SH-SY5Y (cell line): Measurements from ENCODE around the gene DOK6.

Source experiments
- GATA2 ChIP-seq: IDR thresholded peaks from 2 replicates; pipeline ENCODE4 v1.6.1; 2011; ENCODE audit warnings: mild to moderate bottlenecking, low read depth, low read length
- GATA3 ChIP-seq: IDR thresholded peaks from 2 replicates; pipeline ENCODE4 v1.6.1; 2011; ENCODE audit warnings: low read depth, mild to moderate bottlenecking, low read length, moderate library complexity

The DOK6 gene

DNA sequence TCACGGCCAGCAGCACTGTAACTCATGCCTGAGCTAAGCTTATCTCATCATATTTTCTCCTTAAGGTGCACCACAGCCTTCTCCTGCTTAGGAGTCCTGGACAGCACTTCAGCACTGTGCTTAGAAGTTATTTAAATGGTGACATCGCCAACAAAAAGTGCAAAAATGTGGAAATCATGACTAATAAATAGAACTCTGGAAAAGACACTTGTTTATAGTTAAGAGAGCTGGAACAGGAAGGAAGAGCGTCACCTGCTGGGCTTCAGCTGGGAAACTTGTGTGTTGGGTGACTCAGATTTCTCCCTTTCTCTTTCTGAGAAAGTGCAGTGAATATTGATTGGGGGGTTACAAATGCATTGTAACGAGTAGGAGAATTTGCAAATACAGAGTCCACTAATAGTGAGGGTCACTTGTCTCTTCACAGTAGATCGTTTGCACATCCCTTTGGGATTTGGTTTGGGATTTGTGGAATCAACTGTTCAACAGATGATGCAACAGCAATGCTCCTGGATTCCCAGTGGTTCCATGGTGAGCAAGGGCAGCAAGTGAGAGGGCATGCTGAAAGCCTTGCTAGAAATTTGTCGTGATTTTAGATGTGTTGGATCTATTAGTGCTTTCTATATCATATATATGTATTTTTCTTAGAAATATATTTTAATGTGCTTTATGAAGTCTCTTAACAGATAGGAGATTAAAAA is 84.2 kb downstream of the DOK6 start:
- TF ChIP-seq GATA2 (no peak), GATA3 (no peak)

DNA sequence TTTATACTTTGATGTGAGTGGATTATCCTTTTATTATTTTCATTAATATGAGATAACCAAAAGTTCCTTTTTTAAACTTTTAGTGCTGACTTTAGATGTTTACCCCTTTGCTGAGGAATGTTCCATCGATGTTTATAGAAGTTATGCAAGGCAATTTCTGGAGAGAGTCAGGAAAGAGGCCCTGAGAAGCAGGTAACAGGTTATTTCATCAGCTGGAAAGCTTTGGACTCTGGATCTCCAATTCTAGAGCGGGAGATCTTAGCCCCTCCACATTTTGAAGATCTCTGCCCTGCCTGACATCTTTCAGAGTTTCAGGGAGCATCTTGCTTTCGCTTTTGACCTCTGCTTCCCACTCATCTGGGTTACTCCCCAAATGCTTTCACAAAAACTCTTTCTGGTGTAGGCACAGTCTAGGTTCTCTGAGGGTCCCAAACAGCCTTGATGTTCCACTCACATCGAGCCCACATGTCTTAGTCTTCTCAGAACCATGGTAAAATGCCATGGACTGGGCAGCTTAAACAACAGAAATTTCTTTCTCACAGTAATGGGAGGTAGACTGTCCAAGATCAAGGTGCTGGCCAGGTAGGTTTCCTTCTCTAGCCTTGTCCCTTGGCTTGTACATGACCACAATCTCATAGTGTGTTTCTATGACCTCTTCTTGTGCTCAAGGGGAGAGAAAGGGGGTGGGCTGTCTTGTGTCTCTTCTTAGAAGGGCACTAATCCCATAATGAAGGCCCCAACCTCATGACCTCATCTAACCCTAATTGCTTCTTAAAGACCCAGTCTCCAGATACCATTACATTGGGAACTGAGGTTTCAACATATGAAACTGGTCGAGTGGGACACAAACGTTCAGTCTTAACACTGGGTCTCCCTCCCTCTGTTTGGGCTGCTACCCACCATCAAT is 87.1 kb downstream of the DOK6 start:
- TF ChIP-seq GATA2: no peak
- TF ChIP-seq GATA3: no peak

DNA sequence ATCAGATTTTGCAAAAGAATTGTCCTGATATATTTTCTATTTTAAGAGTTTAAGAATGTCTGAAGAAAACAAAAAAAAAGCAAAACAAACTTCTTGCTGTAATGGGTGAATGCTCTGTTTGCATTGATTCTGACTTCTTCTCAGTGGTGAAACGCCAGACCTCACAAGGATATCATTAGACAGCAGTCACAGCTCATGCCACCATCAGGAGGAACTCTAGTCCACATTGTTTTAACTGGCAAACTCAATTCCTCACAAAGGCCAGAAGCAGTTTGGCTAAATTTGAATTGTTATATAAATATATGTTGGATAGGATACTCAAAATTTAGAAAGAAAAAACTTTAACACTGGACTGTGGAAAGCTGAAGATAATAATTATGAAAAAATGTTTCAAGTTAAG is 89.4 kb downstream of the DOK6 start:
- TF ChIP-seq GATA3 (no peak), GATA2 (no peak)

DNA sequence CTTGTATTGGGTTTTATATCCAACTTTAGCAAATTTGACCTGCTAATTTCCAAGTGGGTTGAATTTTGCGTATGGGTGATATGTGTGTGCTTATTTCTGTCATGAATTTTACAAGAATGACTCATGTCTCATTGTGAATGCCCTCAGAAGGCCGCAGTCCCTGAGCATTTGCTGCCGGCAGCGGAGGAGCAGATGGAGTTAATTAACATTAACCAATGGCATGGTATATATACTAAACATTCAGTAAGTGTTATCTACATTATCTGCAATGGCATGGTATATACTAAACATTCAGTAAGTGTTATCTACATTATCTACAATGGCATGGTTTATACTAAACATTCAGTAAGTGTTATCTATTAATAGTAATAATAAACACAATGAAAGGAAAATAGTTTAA is 90.1 kb downstream of the DOK6 start:
- TF ChIP-seq GATA2 (peak; percentile 52), GATA3 (peak; percentile 85)

DNA sequence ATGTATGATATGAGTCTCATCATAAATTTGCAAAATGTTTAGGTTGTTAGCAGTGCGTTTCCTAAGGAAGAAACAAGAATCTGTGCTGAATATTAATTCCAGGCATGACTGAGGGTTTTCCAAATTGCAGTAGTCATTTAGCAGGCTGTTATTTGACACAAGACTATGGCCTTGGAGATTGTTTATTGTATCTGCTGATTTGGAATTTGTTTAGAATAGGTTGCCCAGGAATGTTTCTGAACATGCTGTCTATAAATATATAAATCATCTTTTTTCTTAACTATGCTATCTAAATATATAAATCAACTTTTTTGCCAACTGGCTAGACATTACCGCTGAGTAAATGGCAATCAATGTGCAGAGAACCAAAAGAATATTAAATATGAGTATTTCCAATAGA is 90.9 kb downstream of the DOK6 start:
- TF ChIP-seq GATA2 (no peak), GATA3 (no peak)

DNA sequence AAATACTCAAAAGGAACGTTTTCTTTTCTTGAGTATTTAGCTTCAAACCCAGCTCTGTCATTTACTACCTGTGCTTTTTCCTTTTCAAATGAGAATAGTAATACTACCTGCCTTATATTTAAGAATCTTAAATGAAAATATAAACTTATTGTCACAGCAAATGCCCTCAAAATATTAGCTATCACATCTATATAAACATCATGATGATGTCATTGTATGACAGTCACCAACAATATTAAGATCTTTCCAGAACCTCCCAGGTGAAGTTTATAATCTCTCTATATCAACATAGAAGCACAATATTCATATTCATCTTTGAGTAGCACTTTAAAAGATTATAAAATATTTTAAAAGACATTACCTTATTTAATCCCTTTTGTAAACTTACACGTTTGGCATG is 92.2 kb downstream of the DOK6 start:
- no peak for TF ChIP-seq GATA2
- TF ChIP-seq GATA3: no peak

DNA sequence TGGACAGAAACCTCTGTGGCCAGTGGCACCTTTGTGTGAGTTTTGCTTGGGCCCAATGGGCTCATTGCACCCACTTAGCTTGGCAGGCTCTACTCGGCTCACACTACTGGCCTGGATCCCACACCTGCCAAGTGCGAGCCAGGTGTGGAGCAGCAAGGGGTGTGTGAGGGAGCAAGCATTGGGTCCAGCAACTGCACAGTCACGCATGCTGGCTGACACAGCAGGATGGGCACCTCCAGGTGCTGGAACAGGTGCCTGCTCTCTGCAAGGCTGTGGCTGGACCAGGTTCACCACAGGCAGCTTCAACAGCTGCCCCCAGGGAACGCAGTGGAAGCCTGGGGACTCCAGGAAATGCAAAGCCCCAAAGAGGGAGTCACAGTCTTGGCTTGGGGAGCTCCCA is 94.2 kb downstream of the DOK6 start:
- TF ChIP-seq GATA3: no peak
- no peak for TF ChIP-seq GATA2

DNA sequence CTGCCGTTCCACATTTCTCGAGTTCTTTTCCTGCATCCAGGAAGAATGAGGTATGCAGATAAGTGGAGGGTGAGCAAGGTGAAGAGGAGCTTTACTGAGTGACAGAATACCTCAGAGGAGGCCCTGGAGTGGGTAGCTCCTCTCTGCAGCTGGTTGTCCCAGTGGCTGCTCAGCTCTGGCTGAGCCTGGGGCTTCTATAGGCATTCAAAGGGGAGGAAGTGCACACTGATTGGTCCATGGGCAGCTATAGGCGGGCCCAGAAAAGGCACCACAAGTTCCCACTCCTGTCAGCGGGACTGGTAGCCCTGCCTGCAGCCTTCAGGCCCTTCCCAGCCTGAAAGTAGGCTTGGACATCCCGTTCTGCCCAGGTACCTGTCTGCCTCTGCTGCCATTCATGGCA is 94.7 kb downstream of the DOK6 start:
- TF ChIP-seq GATA3 (no peak), GATA2 (no peak)

DNA sequence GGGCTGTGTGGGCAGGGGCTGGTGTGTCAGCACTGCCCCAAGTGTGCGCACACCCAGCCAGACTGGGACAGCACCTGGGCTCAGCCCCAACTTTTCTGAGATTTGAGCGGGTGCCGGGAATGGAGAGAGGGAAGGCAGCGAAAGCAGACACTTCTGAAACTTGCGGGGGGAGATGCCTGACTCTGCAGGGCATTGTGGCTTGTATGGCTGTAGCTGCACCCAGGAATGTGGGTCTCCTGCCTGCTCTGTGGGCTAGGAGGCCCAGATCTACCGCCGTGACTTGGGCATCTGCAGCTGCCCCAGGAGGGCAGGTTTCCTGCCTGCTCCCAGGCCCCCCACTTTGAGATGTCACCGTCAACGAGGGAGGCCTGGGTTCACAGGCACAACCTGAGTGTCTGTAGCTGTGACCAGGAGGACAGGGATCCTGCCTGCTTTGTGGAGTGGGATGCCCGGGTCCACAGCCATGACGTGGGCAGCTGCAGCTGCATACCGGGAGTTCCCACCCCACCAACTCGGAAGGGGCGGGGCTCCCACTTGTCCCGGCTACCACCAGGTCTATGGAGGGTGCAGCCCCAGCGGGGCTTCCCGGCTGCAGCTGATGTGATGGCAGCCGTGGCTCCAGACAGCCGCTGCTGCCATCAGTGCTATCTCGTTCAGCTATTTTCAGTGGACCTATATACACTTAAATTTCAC is 95.3 kb downstream of the DOK6 start:
- TF ChIP-seq GATA3: no peak
- no peak for TF ChIP-seq GATA2

DNA sequence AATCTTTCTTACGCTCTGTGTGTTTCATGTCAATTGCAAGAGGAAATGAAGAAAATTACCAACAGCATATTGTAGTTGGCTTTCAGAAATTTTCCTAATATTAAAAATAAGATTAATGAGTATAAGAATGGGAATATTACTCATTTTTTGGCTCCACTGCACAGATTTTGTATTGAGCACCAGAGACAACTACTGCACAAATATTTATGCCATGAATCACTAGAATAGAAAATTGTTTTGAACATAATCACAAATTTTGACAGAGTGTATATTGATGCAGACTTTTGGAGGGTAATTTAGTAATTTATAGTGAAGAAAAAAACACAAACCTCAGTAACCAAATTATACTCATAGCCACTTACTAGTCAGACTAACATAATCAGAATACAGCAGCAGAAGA is 118.3 kb downstream of the DOK6 start:
- TF ChIP-seq GATA2 (no peak), GATA3 (no peak)

DNA sequence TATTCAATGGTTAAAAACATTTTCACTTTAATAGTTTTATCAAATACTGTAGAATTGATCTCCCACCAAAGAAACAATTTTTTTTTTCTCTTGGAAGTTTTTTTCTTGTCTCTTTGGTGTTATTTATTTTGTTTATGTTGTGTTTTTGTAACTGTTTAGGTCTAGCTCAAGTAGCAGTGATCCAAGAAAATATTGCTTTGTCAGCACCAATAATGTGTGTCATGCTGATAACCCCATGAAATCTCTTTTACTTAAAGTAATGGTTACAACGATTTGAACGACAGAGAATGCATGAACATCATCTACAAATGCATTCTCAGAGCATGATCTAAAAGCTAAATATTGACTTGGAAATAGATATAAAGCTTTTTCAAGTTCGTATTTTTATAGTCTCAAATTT is 122.9 kb downstream of the DOK6 start:
- TF ChIP-seq GATA3 (no peak), GATA2 (no peak)

DNA sequence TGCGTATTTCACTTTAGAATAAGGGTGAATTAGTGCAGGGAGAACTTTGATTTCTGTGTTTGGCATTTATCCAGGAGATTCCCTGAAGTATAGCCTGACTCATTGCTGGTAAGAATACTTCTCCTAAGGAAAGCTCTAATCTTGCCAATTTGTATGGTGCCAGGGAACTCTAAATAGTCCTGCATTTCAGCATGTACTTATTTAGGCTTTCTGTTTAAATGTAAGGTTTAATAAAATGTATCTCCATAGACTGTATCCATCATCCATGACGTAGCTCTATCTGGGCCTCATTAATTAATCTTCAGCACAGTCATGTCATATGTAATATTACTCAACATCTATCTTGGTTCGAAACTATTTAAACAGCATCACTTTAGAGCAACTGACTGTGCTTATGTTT is 127.7 kb downstream of the DOK6 start:
- TF ChIP-seq GATA3 (no peak), GATA2 (no peak)

DNA sequence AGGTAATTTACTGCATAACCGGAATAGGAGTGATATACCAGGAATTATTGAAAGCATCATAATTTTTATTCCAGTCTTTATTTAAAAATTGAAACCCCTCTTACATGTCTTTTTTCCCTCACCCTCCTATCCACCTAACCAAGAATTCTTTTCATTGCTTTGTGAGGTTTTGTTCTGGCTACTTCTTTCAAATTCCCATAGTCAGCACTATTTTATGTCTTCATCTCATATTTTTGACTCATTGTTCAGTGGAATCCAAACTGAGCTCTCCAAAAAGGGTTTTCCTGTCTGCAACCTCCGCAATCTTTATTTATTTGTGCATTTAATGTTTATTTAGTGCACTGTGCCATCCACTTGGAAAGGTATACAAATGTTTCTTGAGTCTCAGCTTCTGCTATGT is 128.5 kb downstream of the DOK6 start:
- TF ChIP-seq GATA3 (no peak), GATA2 (no peak)

DNA sequence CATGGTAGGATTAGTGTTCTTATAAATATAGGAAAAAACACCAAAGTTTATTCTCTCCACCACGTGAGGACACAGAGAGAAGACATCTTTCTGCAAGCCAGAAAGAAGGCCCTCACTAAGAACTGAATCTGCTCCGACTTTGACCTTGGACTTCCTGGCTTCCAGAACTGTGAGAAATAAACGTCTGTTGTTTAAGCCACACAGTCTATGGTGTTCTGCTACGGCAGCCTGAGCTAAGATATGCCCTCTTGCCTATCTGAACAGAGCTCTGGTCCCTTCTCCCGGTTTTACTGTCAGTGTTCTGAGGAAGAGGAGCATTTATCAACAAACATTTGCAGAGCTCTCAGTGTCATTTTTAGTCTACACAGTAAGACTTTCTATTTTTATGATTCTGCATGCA is 131.3 kb downstream of the DOK6 start:
- no peak for TF ChIP-seq GATA2
- no peak for TF ChIP-seq GATA3
